Parathyroid adenoma (tissue), 2 donors: ENCODE data around the gene EFNA5.

Source experiments
- H2AFZ ChIP-seq: fragments of 300-600 bp; sonication (generic); one replicate; pipeline ENCODE4 v1.7.0; 2017; ENCODE audit warnings: antibody characterized with exemption, mild to moderate bottlenecking
- H3K27ac ChIP-seq: fragments of 300-600 bp; sonication (generic); one replicate; pipeline ENCODE4 v1.7.0; 2017
- H3K27me3 ChIP-seq: fragments of 300-600 bp; sonication (generic); one replicate; pipeline ENCODE4 v1.7.0; 2017; ENCODE audit warnings: low read length; ENCODE audit not compliant: control insufficient read depth, insufficient read depth
- H3K36me3 ChIP-seq: fragments of 300-600 bp; sonication (generic); one replicate; pipeline ENCODE4 v1.7.0; 2017; ENCODE audit warnings: low read length; ENCODE audit not compliant: control insufficient read depth, insufficient read depth
- H3K4me1 ChIP-seq: fragments of 300-600 bp; sonication (generic); one replicate; pipeline ENCODE4 v1.7.0; 2017; ENCODE audit warnings: control low read depth
- H3K4me2 ChIP-seq: fragments of 300-600 bp; sonication (generic); one replicate; pipeline ENCODE4 v1.7.0; 2017; ENCODE audit warnings: low read length
- H3K4me3 ChIP-seq: fragments of 300-600 bp; sonication (generic); one replicate; pipeline ENCODE4 v1.7.0; 2017; ENCODE audit warnings: low read depth, low read length
- H3K79me2 ChIP-seq: fragments of 300-600 bp; sonication (generic); one replicate; pipeline ENCODE4 v1.7.0; 2017; ENCODE audit warnings: control low read depth
- H3K9ac ChIP-seq: fragments of 300-600 bp; sonication (generic); one replicate; pipeline ENCODE4 v1.7.0; 2017; ENCODE audit warnings: mild to moderate bottlenecking
- H3K9me3 ChIP-seq: fragments of 300-600 bp; sonication (generic); one replicate; pipeline ENCODE4 v1.7.0; 2017; ENCODE audit warnings: low read length; ENCODE audit not compliant: control insufficient read depth
- TF ChIP-seq, protein P1 (sequence below): fragments of 300-600 bp; sonication (generic); IDR thresholded peaks from one replicate; pipeline ENCODE4 v1.7.0; 2017; ENCODE audit warnings: antibody characterized with exemption, mild to moderate bottlenecking
- donor health status: primary hyperparathyroidism.

EFNA5 gene

GRCh38 chr5:107364443-107365319 lies 306.1 kb downstream of the EFNA5 start:
- H3K4me2 ChIP-seq: no peak overlapping the region
- no peaks in the 10 kb centered on the region for H3K36me3 ChIP-seq
- H3K79me2 ChIP-seq: no peaks in the 10 kb centered on the region
- no peaks in the 10 kb centered on the region for H3K27me3 ChIP-seq
- H3K4me1 ChIP-seq: no peaks in the 10 kb centered on the region
- no peak overlapping the region for H2AFZ ChIP-seq
- no peak overlapping the region for H3K4me3 ChIP-seq
- no peak overlapping the region for H3K9ac ChIP-seq
- no peaks in the 10 kb centered on the region for H3K9me3 ChIP-seq
- H3K27ac ChIP-seq: no peak overlapping the region
- TF ChIP-seq, protein P1, sequence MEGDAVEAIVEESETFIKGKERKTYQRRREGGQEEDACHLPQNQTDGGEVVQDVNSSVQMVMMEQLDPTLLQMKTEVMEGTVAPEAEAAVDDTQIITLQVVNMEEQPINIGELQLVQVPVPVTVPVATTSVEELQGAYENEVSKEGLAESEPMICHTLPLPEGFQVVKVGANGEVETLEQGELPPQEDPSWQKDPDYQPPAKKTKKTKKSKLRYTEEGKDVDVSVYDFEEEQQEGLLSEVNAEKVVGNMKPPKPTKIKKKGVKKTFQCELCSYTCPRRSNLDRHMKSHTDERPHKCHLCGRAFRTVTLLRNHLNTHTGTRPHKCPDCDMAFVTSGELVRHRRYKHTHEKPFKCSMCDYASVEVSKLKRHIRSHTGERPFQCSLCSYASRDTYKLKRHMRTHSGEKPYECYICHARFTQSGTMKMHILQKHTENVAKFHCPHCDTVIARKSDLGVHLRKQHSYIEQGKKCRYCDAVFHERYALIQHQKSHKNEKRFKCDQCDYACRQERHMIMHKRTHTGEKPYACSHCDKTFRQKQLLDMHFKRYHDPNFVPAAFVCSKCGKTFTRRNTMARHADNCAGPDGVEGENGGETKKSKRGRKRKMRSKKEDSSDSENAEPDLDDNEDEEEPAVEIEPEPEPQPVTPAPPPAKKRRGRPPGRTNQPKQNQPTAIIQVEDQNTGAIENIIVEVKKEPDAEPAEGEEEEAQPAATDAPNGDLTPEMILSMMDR: no peak

GRCh38 chr5:107363768-107364167 lies 307.0 kb downstream of the EFNA5 start:
- Histone ChIP-seq H3K36me3 (no peaks in the 10 kb centered on the region), H3K9me3 (no peaks in the 10 kb centered on the region), H2AFZ (no peak overlapping the region), H3K27ac (no peak overlapping the region), H3K4me3 (no peak overlapping the region), H3K27me3 (no peaks in the 10 kb centered on the region), H3K4me1 (no peaks in the 10 kb centered on the region), H3K4me2 (no peak overlapping the region), H3K9ac (no peak overlapping the region), H3K79me2 (no peaks in the 10 kb centered on the region)
- TF ChIP-seq, protein P1: no peak

GRCh38 chr5:107361945-107362344 lies 308.8 kb downstream of the EFNA5 start:
- Histone ChIP-seq H2AFZ (no peak overlapping the region), H3K79me2 (no peaks in the 10 kb centered on the region), H3K4me3 (no peak overlapping the region), H3K4me1 (no peaks in the 10 kb centered on the region), H3K4me2 (no peak overlapping the region), H3K36me3 (no peaks in the 10 kb centered on the region), H3K27me3 (no peaks in the 10 kb centered on the region), H3K27ac (no peak overlapping the region), H3K9ac (no peak overlapping the region), H3K9me3 (no peaks in the 10 kb centered on the region)
- TF ChIP-seq, protein P1: no peak

- H3K27ac ChIP-seq: no peak overlapping the region
- H2AFZ ChIP-seq: no peak overlapping the region
- no peaks in the 10 kb centered on the region for H3K9me3 ChIP-seq
- no peaks in the 10 kb centered on the region for H3K4me1 ChIP-seq
- H3K79me2 ChIP-seq: no peaks in the 10 kb centered on the region
- H3K9ac ChIP-seq: no peak overlapping the region
- no peaks in the 10 kb centered on the region for H3K27me3 ChIP-seq
- no peak overlapping the region for H3K4me3 ChIP-seq
- TF ChIP-seq, protein P1: no peak
- H3K36me3 ChIP-seq: no peaks in the 10 kb centered on the region
- H3K4me2 ChIP-seq: no peak overlapping the region
Observed at GRCh38 chr5:107359916-107360234, 310.9 kb downstream of the EFNA5 start.
